ENCODE measurements around the gene RPUSD1.
"Not testable (repeated sequence)": the region's sequence is repeated elsewhere in the genome, so short reads cannot be mapped to it uniquely, and the experiment has no call there.

Gene RPUSD1

GRCh38 chr16:782258-782657, 5.9 kb downstream of the RPUSD1 start:
- DNase-seq, result no peak

- no peak for DNase-seq
Observed at GRCh38 chr16:781346-782010, 6.7 kb downstream of the RPUSD1 start.

GRCh38 chr16:780296-780695, 7.9 kb downstream of the RPUSD1 start:
- no peak for DNase-seq

- DNase-seq, result no peak
Observed at GRCh38 chr16:779561-779960, 8.6 kb downstream of the RPUSD1 start.

- no peak for DNase-seq
Observed at GRCh38 chr16:778909-779527, 9.2 kb downstream of the RPUSD1 start.

GRCh38 chr16:778447-778846, 9.7 kb downstream of the RPUSD1 start:
- DNase-seq, result no peak

GRCh38 chr16:777826-778225, 10.4 kb downstream of the RPUSD1 start:
- no peak for DNase-seq

- no peak for DNase-seq
Observed at GRCh38 chr16:776824-777223, 11.4 kb downstream of the RPUSD1 start.

- DNase-seq, result not testable (repeated sequence)
Observed at GRCh38 chr16:776298-776697, 11.9 kb downstream of the RPUSD1 start.

GRCh38 chr16:775236-775796, 12.9 kb downstream of the RPUSD1 start:
- no peak for DNase-seq

- DNase-seq, result no peak
Observed at GRCh38 chr16:774086-775001, 13.8 kb downstream of the RPUSD1 start.

- DNase-seq, result no peak
Observed at GRCh38 chr16:772959-773358, 15.2 kb downstream of the RPUSD1 start.

GRCh38 chr16:770411-770810, 17.8 kb downstream of the RPUSD1 start:
- no peak for DNase-seq

- DNase-seq, result no peak
Observed at GRCh38 chr16:769934-770333, 18.2 kb downstream of the RPUSD1 start.

GRCh38 chr16:769184-769784, 18.9 kb downstream of the RPUSD1 start:
- DNase-seq, result no peak

- no peak for DNase-seq
Observed at GRCh38 chr16:768428-768827, 19.8 kb downstream of the RPUSD1 start.

- DNase-seq, result no peak
Observed at GRCh38 chr16:767743-768235, 20.4 kb downstream of the RPUSD1 start.

GRCh38 chr16:766820-767640, 21.2 kb downstream of the RPUSD1 start:
- DNase-seq, result no peak

- no peak for DNase-seq
Observed at GRCh38 chr16:766008-766819, 22.0 kb downstream of the RPUSD1 start.

GRCh38 chr16:765488-765865, 22.7 kb downstream of the RPUSD1 start:
- DNase-seq, result no peak

- DNase-seq, result no peak
Observed at GRCh38 chr16:764848-765487, 23.2 kb downstream of the RPUSD1 start.

All from NCI-H1417 treated with DMSO at 0.1 percent for 48 hours (cell line).